HepG2 (cell line): Measurements from ENCODE around the gene ARHGAP5. TPM values are rescaled to one million over a fixed set of nuclear protein-coding genes. Genes with fewer than 3 reads are reported as not detected.

Experiments
- CEBPG ChIP-seq: IDR thresholded peaks from 2 replicates; pipeline ENCODE4 v1.6.1; 2016
- CREB3 ChIP-seq: sonication (generic); formaldehyde crosslinking; IDR thresholded peaks from 2 replicates; pipeline ENCODE4 v1.5.0; 2020; ENCODE audit warnings: missing genetic modification reagents
- DR1 ChIP-seq: sonication (generic); formaldehyde crosslinking; IDR thresholded peaks from 2 replicates; pipeline ENCODE4 v1.8.0; 2021; ENCODE audit warnings: mild to moderate bottlenecking, missing genetic modification reagents, inconsistent platforms
- DRAP1 ChIP-seq: IDR thresholded peaks from 2 replicates; pipeline ENCODE4 v1.6.1; 2016; ENCODE audit warnings: missing genetic modification reagents, missing compliant biosample characterization
- NFRKB ChIP-seq: fragments of 450-650 bp; IDR thresholded peaks from 2 replicates; pipeline ENCODE4 v1.6.1; 2017
- RXRA ChIP-seq: sonication (generic); formaldehyde crosslinking; IDR thresholded peaks from 2 replicates; pipeline ENCODE4 v1.5.1; 2020; ENCODE audit warnings: missing genetic modification reagents
- SNAPC2 ChIP-seq: sonication (generic); formaldehyde crosslinking; IDR thresholded peaks from 2 replicates; pipeline ENCODE4 v1.8.1; 2022; ENCODE audit warnings: mild to moderate bottlenecking, missing genetic modification reagents
- TAF15 ChIP-seq: fragments of 200-400 bp; formaldehyde crosslinking; IDR thresholded peaks from one replicate; pipeline ENCODE4 v1.6.1; 2018; ENCODE audit warnings: mild to moderate bottlenecking, low read depth, low read length; ENCODE audit not compliant: poor library complexity, severe bottlenecking
- TGIF2 ChIP-seq: IDR thresholded peaks from 2 replicates; pipeline ENCODE4 v1.6.1; 2016; ENCODE audit warnings: control low read depth, missing compliant biosample characterization
- YEATS4 ChIP-seq: sonication (generic); formaldehyde crosslinking; IDR thresholded peaks from 2 replicates; pipeline ENCODE4 v1.4.0; 2020; ENCODE audit warnings: missing genetic modification reagents, borderline replicate concordance
- ZMAT3 ChIP-seq: sonication (generic); formaldehyde crosslinking; conservative IDR thresholded peaks from 2 replicates; pipeline ENCODE4 v1.7.0; 2021; ENCODE audit warnings: missing genetic modification reagents
- ZMYM3 ChIP-seq: sonication (generic); formaldehyde crosslinking; IDR thresholded peaks from 2 replicates; pipeline ENCODE4 v1.5.1; 2020; ENCODE audit warnings: mild to moderate bottlenecking, missing genetic modification reagents
- ZNF251 ChIP-seq: sonication (generic); formaldehyde crosslinking; IDR thresholded peaks from 2 replicates; pipeline ENCODE4 v1.9.0; 2021; ENCODE audit warnings: mild to moderate bottlenecking, missing genetic modification reagents
- ZNF407 ChIP-seq: sonication (generic); formaldehyde crosslinking; IDR thresholded peaks from one replicate; pipeline ENCODE4 v1.5.1; 2020; ENCODE audit warnings: mild to moderate bottlenecking, missing genetic modification reagents; ENCODE audit errors: not compliant biosample characterization
- ZNF589 ChIP-seq: sonication (generic); formaldehyde crosslinking; conservative IDR thresholded peaks from 2 replicates; pipeline ENCODE4 v1.8.0; 2022; ENCODE audit warnings: mild to moderate bottlenecking, moderate library complexity, missing genetic modification reagents
- ZNF704 ChIP-seq: sonication (generic); formaldehyde crosslinking; IDR thresholded peaks from 2 replicates; pipeline ENCODE4 v1.8.1; 2023; ENCODE audit warnings: mild to moderate bottlenecking, inconsistent platforms, moderate library complexity, missing genetic modification reagents, borderline replicate concordance
- polyA plus RNA-seq, 8 experiments: library from polyadenylated mRNA; depleted of rRNA in 3 of 8; stranded (reverse) in 7 of 8; unstranded in 1 of 8; fragments of >200 nt; fragmentation: Illumina TruSeq in 4 of 8; extraction: Trizol in 4 of 8; gene quantifications; 2 replicates each; pipeline versions ENCODE4 v1.2.1 to v1.2.3, GENCODE V29; 2011 to 2016; ENCODE audit warnings: low read depth in 4 of 8, missing spikeins in 1 of 8, mixed read lengths in 1 of 8; ENCODE audit not compliant: insufficient read depth in 1 of 8
- total RNA-seq, 5 experiments: library from RNA; depleted of rRNA; stranded (reverse); fragments of >200 nt; fragmentation: Illumina TruSeq; extraction: Trizol; gene quantifications; 2 replicates each; pipeline ENCODE4 v1.2.3, GENCODE V29; 2016; ENCODE audit warnings: low read depth in 1 of 5
- TF ChIP-seq, protein P1 (sequence below): sonication (generic); formaldehyde crosslinking; conservative IDR thresholded peaks from 2 replicates; pipeline ENCODE4 v1.8.0; 2022; ENCODE audit warnings: low read depth, missing genetic modification reagents

ARHGAP5 gene
- total and polyA plus RNA-seq, 2 of the 13 experiments (the other 11 are each of a cell fraction or from before 2014, with no cell fraction given), result 33.7 to 144 TPM

GRCh38 chr14:32076278-32077080 lies 625 bp upstream of the ARHGAP5 start (continued):
- TF ChIP-seq TAF15 (no peak), SNAPC2 (CRISPR knock-in tag) (peak; percentile 87; the same call in 1 of the 2 replicates), ZMAT3 (CRISPR knock-in tag) (peak; percentile 74; the same call in 1 of the 2 replicates), NFRKB (no peak), RXRA (CRISPR knock-in tag) (peak; percentile 49), ZNF251 (CRISPR knock-in tag) (no peak; the same call in 1 of the 2 replicates), ZMYM3 (CRISPR knock-in tag) (peak; percentile 77; the same call in 1 of the 2 replicates), TGIF2 (CRISPR knock-in tag) (peak; percentile 89), CEBPG (CRISPR knock-in tag) (no peak), DR1 (no peak), CREB3 (CRISPR knock-in tag) (no peak), ZNF407 (CRISPR knock-in tag) (peak; percentile 92), DRAP1 (CRISPR knock-in tag) (peak; percentile 66; the same call in 1 of the 2 replicates), YEATS4 (CRISPR knock-in tag) (peak; percentile 71; the same call in 1 of the 2 replicates), ZNF589 (CRISPR knock-in tag) (peak; percentile 93), ZNF704 (CRISPR knock-in tag) (0 out of 2 replicates have a peak, but pooled peaks have one; percentile 90)
- TF ChIP-seq, protein P1, sequence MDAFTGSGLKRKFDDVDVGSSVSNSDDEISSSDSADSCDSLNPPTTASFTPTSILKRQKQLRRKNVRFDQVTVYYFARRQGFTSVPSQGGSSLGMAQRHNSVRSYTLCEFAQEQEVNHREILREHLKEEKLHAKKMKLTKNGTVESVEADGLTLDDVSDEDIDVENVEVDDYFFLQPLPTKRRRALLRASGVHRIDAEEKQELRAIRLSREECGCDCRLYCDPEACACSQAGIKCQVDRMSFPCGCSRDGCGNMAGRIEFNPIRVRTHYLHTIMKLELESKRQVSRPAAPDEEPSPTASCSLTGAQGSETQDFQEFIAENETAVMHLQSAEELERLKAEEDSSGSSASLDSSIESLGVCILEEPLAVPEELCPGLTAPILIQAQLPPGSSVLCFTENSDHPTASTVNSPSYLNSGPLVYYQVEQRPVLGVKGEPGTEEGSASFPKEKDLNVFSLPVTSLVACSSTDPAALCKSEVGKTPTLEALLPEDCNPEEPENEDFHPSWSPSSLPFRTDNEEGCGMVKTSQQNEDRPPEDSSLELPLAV (CRISPR knock-in tag), result 0 out of 2 replicates have a peak, but pooled peaks have one; percentile 6
